IMR-90 (cell line): ENCODE measurements around the gene DNAJC30.

Experiments
- CHD1 ChIP-seq: IDR thresholded peaks from 2 replicates; pipeline ENCODE4 v1.6.1; 2012; ENCODE audit warnings: low read depth, low read length, improper control_type of control experiment
- CTCF ChIP-seq: conservative IDR thresholded peaks from 2 replicates; pipeline ENCODE4 v1.5.1; 2012; ENCODE audit warnings: mild to moderate bottlenecking, low read depth, low read length, improper control_type of control experiment
- ELK1 ChIP-seq: fragments of 150-350 bp; IDR thresholded peaks from 2 replicates; pipeline ENCODE4 v1.6.1; 2016; ENCODE audit warnings: low read depth, mild to moderate bottlenecking, low read length, moderate library complexity, borderline replicate concordance
- FOS ChIP-seq: fragments of 150-350 bp; IDR thresholded peaks from 2 replicates; pipeline ENCODE4 v1.6.1; 2016; ENCODE audit warnings: low read depth, low read length
- NFE2L2 ChIP-seq: fragments of 150-350 bp; IDR thresholded peaks from 2 replicates; pipeline ENCODE4 v1.6.1; 2016; ENCODE audit warnings: low read depth, mild to moderate bottlenecking, low read length
- POLR2A ChIP-seq: IDR thresholded peaks from 2 replicates; pipeline ENCODE4 v1.6.1; 2012; ENCODE audit warnings: mild to moderate bottlenecking, low read depth, low read length
- RAD21 ChIP-seq: IDR thresholded peaks from 2 replicates; pipeline ENCODE4 v1.6.1; 2012; ENCODE audit warnings: low read length, improper control_type of control experiment
- RCOR1 ChIP-seq: IDR thresholded peaks from 2 replicates; pipeline ENCODE4 v1.6.1; 2012; ENCODE audit warnings: mild to moderate bottlenecking, low read length, improper control_type of control experiment; ENCODE audit not compliant: insufficient replicate concordance
- SMC3 ChIP-seq: fragments of 150-350 bp; IDR thresholded peaks from 2 replicates; pipeline ENCODE4 v1.6.1; 2016; ENCODE audit warnings: low read depth, mild to moderate bottlenecking, antibody characterized with exemption, low read length, moderate library complexity

DNA sequence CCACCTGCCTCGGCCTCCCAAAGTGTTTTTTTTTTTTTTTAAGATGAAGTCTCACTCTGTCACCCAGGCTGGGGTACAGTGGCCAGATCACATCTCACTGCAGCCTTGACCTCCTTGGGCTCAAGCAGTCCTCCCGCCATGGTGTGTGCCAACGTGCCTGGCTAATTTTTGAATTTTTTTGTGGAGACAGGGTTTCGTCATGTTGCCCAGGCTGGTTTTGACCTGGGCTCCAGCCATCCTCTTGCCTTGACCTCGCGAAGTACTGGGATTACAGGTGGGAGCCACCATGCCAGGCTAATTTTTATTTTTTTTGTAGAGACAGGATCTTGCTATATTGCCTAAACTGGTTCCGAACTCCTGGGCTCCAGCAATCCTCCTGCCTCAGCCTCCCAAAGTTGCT, 49.9 kb downstream of the DNAJC30 start:
- TF ChIP-seq POLR2A (no peak), ELK1 (no peak), CTCF (no peak), FOS (no peak), NFE2L2 (no peak), CHD1 (no peak), RAD21 (no peak), SMC3 (no peak), RCOR1 (no peak)
